Subcutaneous abdominal adipose tissue (tissue), 5 donors: ENCODE results near the gene IGLL1.

Experiments
- H3K27ac ChIP-seq: one replicate; pipeline ENCODE4 v1.7.0; 2013; ENCODE audit warnings: low read depth, mild to moderate bottlenecking, inconsistent platforms, low read length, moderate library complexity
- H3K27me3 ChIP-seq, 5 donors: one replicate each; pipeline ENCODE4 v1.7.0; 2013; ENCODE audit warnings: low read length in 5 of 5, inconsistent platforms in 1 of 5; ENCODE audit not compliant: control insufficient read depth in 5 of 5, insufficient read depth in 4 of 5
- H3K36me3 ChIP-seq, 5 donors: one replicate each; pipeline ENCODE4 v1.7.0; 2013; ENCODE audit warnings: low read length in 5 of 5; ENCODE audit not compliant: control insufficient read depth in 5 of 5, insufficient read depth in 5 of 5
- H3K4me1 ChIP-seq, 5 donors: one replicate each; pipeline ENCODE4 v1.7.0; 2013; ENCODE audit warnings: low read length in 5 of 5, mild to moderate bottlenecking in 3 of 5, moderate library complexity in 1 of 5; ENCODE audit not compliant: control insufficient read depth in 5 of 5, insufficient read depth in 5 of 5
- H3K4me3 ChIP-seq, 5 donors: one replicate each; pipeline ENCODE4 v1.7.0; 2013; ENCODE audit warnings: low read length in 5 of 5, low read depth in 1 of 5
- H3K9ac ChIP-seq, 5 donors: one replicate each; pipeline ENCODE4 v1.7.0; 2013; ENCODE audit warnings: low read length in 5 of 5, mild to moderate bottlenecking in 4 of 5, moderate library complexity in 3 of 5
- H3K9me3 ChIP-seq, 5 donors: one replicate each; pipeline ENCODE4 v1.7.0; 2013; ENCODE audit warnings: low read length in 5 of 5; ENCODE audit not compliant: control insufficient read depth in 5 of 5
- donor health status: healthy.
- donor health status: healthy.
- donor health status: healthy.
- donor health status: healthy.
- donor health status: healthy.

Gene IGLL1

DNA sequence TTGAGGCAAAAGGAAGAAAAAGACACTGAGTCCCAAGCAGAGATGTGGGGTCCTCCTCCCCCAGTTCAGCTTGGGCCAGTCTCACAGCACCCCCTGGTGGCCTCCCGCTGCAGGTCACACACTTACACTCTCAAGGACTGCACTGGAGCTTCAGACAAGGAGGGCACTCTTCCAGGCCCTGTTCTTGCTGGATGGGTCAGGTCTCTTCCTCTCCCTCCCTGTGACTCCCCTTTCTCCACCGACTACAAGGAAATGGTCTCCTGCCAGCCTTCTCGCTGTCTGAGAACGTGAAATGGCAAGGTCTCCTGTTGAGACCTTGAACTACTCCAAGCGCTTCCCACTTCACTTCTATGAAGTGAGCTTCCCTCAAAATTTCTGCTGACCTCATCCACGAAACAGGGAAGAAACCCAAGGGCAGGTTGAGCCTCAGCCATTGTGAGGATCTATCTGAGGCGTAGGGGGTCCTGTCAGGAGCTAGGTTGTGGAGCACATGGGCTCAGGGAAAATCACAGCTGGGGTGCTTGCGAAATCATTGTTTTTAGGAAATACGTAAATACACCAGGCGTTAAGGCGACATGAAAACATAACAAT lies 11.2 kb upstream of the IGLL1 start:
- Histone ChIP-seq H3K27me3 (no peaks in the 10 kb centered on the region), H3K4me3 (no peak overlapping the region), H3K36me3 (no peaks in the 10 kb centered on the region), H3K27ac (no peak overlapping the region), H3K4me1 (peaks cover 0 to 3% (median 0%) of the 10 kb centered on the region in 5 donors), H3K9ac (no peak overlapping the region), H3K9me3 (no peaks in the 10 kb centered on the region)

DNA sequence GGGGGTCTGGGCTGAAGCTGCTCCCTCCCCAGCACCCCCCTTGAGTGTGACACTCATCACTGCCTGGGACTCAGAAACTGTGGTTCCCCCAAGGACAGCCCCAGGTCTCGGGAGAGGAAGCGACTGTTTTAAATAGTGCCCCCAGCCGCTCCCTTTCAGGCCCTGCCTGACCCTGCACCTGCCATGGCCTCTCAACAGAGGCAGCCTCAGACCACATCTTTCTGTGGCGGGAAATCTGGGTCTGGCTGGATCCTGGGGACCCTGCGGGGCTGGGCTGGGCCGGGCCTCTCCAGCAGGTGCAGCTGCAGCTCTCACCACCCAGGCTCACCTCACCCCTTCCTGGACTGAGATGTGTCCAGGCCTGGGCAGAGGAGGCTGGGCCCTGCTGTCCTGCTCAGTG lies 3.7 kb upstream of the IGLL1 start:
- H3K4me1 ChIP-seq = no peaks in the 10 kb centered on the region
- H3K27me3 ChIP-seq = peaks cover 0 to 10% (median 5%) of the 10 kb centered on the region in 5 donors
- no peaks in the 10 kb centered on the region for H3K9me3 ChIP-seq
- H3K4me3 ChIP-seq = no peak overlapping the region
- no peaks in the 10 kb centered on the region for H3K36me3 ChIP-seq
- H3K9ac ChIP-seq = no peak overlapping the region
- H3K27ac ChIP-seq = no peak overlapping the region

DNA sequence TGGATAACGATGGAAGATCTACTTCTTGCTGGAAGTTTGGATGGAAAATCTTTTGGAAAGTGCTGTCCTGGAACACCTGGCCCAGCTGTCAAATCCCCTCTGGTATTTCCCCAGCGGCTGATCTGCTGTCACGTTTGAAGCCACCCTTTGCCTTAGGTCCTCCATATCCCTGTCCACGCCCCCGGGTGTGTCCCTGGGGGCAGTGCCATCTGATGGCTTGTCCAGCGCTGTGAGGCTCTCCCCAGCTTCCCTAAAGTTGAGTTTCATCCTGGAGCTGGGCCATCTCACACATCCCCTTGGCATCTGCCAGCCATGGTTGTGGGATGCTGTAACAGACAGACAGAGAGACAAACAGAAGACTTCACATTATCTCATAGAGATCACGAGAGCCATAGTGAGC lies 3.1 kb upstream of the IGLL1 start:
- Histone ChIP-seq H3K4me1 (no peaks in the 10 kb centered on the region), H3K27ac (no peak overlapping the region), H3K9ac (no peak overlapping the region), H3K27me3 (peaks cover 0 to 10% (median 5%) of the 10 kb centered on the region in 5 donors), H3K4me3 (no peak overlapping the region), H3K9me3 (no peaks in the 10 kb centered on the region), H3K36me3 (no peaks in the 10 kb centered on the region)

DNA sequence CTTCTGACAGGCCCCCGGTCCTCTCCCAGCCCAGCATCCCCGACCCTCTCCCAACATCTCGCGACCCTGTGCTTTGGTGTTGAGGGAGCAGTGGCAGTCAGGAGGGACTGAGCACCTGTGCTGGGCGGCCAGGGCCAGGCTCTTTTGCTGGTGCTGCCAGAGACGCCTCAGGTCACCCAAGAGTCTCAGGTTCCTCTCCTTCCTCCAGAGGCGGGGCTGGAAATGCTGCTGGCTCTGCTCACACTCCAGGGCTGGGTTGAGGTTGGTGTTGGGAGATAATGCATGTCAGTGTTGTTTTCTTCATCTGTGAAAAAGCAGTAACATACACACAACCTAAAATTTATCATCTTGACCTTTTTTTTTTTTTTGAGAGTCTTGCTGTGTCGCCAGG lies 1.2 kb upstream of the IGLL1 start:
- Histone ChIP-seq H3K36me3 (no peaks in the 10 kb centered on the region), H3K9me3 (no peaks in the 10 kb centered on the region), H3K27ac (no peak overlapping the region), H3K4me1 (no peaks in the 10 kb centered on the region), H3K9ac (no peak overlapping the region), H3K27me3 (peaks cover 0 to 10% (median 5%) of the 10 kb centered on the region in 5 donors), H3K4me3 (no peak overlapping the region)

DNA sequence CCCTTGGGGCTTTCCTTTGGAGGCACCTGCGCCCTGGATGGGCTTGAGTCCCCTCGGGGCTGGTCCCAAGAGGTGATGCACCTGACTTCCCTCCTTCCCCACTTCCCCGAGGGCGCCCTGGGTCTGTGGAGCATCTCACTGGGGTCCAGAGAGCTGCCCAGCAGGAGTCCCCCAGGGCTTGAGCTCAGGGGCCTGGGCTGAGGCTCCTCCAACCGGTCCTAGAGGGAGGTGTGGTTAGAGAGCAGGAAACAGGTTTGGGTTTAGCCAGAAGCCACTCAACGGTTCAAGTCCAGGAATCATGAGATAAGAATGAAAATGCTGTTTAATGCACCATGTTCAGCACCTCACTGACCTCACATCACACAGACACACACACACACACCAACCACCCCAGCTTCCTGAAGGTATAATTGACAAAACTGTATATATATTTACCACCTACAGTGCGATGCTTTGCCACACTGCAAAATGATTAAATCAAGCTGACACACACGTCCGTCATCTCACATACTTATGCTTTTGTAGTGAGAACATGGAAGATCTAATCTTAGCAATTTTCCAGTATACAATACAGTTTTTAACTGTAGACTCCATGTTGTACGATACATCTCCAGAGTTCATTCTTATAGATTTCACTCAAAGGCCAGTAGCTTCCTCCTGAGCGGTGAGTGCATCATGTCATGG lies 628 bp upstream of the IGLL1 start:
- peaks cover 0 to 10% (median 5%) of the 10 kb centered on the region in 5 donors for H3K27me3 ChIP-seq
- H3K4me3 ChIP-seq = no peak overlapping the region
- no peaks in the 10 kb centered on the region for H3K9me3 ChIP-seq
- no peak overlapping the region for H3K9ac ChIP-seq
- H3K36me3 ChIP-seq = no peaks in the 10 kb centered on the region
- H3K4me1 ChIP-seq = no peaks in the 10 kb centered on the region
- no peak overlapping the region for H3K27ac ChIP-seq

DNA sequence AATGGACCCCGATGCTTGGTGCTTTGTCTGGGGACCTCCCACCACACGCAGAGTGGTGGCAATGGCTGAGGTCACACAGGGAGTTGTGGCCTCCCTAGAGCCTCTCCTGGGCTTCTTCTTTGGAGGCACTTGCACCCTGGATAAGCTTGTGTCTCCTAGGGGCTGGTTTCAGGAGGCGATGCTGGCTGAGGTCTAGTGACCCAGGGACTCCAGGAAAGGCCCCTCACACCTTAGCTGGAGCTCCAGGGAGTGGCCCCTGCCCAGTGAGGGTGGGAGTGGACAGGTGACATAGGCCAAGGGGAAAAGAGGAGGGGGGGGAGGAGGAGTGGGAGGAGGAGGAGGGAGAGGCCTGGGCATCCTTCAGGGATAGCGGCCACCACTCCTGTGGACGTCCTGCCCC lies 810 bp downstream of the IGLL1 start:
- H3K27me3 ChIP-seq = peaks cover 2 to 13% (median 5%) of the 10 kb centered on the region in 5 donors
- H3K9me3 ChIP-seq = no peaks in the 10 kb centered on the region
- no peak overlapping the region for H3K4me3 ChIP-seq
- H3K36me3 ChIP-seq = no peaks in the 10 kb centered on the region
- H3K9ac ChIP-seq = no peak overlapping the region
- no peak overlapping the region for H3K27ac ChIP-seq
- no peaks in the 10 kb centered on the region for H3K4me1 ChIP-seq

DNA sequence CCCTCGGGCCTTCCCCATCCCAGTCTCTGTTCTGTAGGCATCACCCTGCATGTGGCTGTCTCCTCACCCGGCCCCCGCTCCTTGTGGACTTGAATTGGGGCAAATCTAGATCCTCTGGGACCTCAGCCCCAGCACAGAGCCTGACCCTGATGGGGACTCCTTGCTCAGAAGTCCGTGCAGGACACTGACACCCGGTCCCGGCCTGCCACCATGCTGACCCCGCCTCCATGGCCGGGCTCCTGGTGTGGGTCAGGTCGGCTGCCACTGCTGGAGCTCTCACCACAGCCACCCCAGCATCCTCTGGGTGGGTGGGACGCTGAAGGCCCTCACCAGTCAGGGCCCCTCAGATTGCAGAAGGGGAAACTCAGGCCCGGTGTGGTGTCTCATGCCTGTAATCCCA lies 1.8 kb downstream of the IGLL1 start:
- Histone ChIP-seq H3K4me3 (no peak overlapping the region), H3K4me1 (no peaks in the 10 kb centered on the region), H3K9me3 (no peaks in the 10 kb centered on the region), H3K9ac (no peak overlapping the region), H3K27me3 (peaks cover 2 to 13% (median 5%) of the 10 kb centered on the region in 5 donors), H3K27ac (no peak overlapping the region), H3K36me3 (no peaks in the 10 kb centered on the region)

DNA sequence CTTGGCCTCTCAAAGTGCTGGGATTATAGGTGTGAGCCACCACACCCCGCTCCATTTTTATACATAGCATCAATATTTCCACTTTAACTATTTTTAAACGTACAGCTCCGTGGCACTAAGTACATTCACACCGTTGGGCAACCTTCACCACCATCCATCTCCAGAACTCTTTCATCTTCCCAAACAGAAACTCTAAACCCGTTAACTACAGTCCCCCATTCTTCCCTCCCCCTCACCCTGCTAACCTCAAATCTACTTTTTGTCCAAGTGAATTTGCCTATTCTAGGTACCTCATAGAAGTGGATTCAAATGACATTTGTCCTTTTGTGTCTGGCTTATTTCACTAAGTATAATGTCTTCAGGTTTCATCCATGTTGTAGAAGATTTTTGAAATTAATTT lies 3.4 kb downstream of the IGLL1 start:
- Histone ChIP-seq H3K9me3 (no peaks in the 10 kb centered on the region), H3K9ac (no peak overlapping the region), H3K4me3 (no peak overlapping the region), H3K27ac (no peak overlapping the region), H3K27me3 (peaks cover 2 to 13% (median 5%) of the 10 kb centered on the region in 5 donors), H3K4me1 (no peaks in the 10 kb centered on the region), H3K36me3 (no peaks in the 10 kb centered on the region)

DNA sequence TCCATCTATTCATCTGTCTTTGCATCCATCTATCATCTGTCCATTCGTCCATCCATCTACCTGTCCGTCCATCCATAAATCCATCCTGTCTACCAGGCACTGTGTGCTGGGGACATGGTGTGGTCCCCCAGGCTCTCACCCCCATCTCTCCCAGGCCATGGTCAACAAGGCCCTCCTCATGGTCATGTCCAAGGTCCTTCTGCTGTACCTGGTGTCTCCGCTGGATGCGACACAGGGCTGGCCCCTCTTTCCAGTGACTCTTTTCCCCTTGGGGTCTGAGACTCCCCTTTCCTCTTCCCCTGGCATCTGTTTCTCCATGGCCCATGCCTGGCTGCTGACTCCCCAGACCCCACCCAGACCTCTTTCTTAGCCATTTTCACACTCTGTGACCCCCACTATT lies 4.5 kb downstream of the IGLL1 start:
- no peak overlapping the region for H3K4me3 ChIP-seq
- no peaks in the 10 kb centered on the region for H3K9me3 ChIP-seq
- H3K36me3 ChIP-seq = no peaks in the 10 kb centered on the region
- no peak overlapping the region for H3K9ac ChIP-seq
- H3K27ac ChIP-seq = no peak overlapping the region
- H3K27me3 ChIP-seq = peaks cover 2 to 13% (median 5%) of the 10 kb centered on the region in 5 donors
- no peaks in the 10 kb centered on the region for H3K4me1 ChIP-seq

DNA sequence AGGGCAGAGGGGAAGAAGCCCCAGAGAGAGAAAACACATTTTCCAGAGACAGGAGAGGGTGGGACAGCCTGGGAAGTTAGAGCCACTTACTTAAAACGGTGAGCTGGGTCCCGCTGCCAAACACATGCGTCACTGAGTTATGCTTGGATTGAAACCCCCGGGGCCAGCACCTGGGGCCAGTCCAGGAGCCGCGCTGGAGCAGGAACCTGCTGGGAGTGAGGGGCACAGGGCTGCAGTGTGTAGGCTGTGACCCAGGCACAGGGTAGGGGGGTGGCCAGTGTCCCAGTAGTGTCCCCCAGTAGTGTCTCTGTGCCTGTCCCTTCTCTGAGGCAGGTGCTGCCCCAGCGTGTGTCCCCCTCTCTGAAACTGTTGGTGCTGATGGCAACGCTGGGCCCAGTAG lies 5.2 kb downstream of the IGLL1 start:
- H3K27ac ChIP-seq = no peak overlapping the region
- peaks cover under 1 to 7% (median 3%) of the 10 kb centered on the region in 5 donors for H3K27me3 ChIP-seq
- H3K4me1 ChIP-seq = no peaks in the 10 kb centered on the region
- no peak overlapping the region for H3K4me3 ChIP-seq
- no peak overlapping the region for H3K9ac ChIP-seq
- no peaks in the 10 kb centered on the region for H3K36me3 ChIP-seq
- H3K9me3 ChIP-seq = no peaks in the 10 kb centered on the region
